PC-3 (cell line): ENCODE results near the gene ZHX3.

ENCODE experiments used
- CTCF ChIP-seq: fragments of 300-600 bp; sonication (generic); conservative IDR thresholded peaks from 2 replicates; pipeline ENCODE4 v1.5.1; 2017; ENCODE audit warnings: antibody characterized with exemption, low read depth, mild to moderate bottlenecking, low read length
- EZH2 ChIP-seq: fragments of 300-600 bp; sonication (generic); IDR thresholded peaks from one replicate; pipeline ENCODE4 v1.6.1; 2017; ENCODE audit warnings: antibody characterized with exemption, mild to moderate bottlenecking, low read length; ENCODE audit not compliant: unreplicated experiment
- EZH2phosphoT487 ChIP-seq: fragments of 300-600 bp; sonication (generic); IDR thresholded peaks from 2 replicates; pipeline ENCODE4 v1.6.1; 2018; ENCODE audit warnings: mild to moderate bottlenecking, antibody characterized with exemption, low read length, borderline replicate concordance

GRCh38 chr20:41214666-41215065, 102.9 kb downstream of the ZHX3 start:
- TF ChIP-seq CTCF, result no peak
- TF ChIP-seq EZH2, result no peak
- TF ChIP-seq EZH2phosphoT487, result no peak
